GM21737 (cell line): ENCODE results near the gene CASKIN1.

ENCODE experiments used
- ATAC-seq: cut with Tn5 transposase; IDR thresholded peaks from one replicate; pipeline ENCODE4 v1.9.1; 2021; ENCODE audit warnings: mild to moderate bottlenecking, moderate library complexity; ENCODE audit not compliant: unreplicated experiment

CASKIN1 gene

DNA sequence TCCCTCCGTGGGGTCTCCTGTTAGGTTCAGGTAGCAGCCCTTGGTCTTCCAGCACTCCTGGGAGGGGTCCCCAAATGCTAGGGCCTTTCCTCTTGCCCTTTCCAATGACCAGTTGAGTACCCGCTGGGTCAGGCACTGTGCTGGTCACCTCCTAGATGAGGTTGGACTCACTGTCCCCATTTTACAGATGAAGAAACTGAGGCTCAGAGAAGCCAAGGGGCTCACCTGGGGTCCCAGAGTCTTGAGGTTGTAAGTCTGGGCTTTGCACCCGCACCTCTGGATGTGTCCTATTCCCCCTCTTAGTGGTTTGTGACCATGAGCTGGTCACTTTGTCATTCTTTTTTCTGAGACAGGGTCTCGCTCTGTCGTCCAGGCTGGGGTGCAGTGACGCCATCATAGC lies 1.4 kb upstream of the CASKIN1 start:
- ATAC-seq = no peak

DNA sequence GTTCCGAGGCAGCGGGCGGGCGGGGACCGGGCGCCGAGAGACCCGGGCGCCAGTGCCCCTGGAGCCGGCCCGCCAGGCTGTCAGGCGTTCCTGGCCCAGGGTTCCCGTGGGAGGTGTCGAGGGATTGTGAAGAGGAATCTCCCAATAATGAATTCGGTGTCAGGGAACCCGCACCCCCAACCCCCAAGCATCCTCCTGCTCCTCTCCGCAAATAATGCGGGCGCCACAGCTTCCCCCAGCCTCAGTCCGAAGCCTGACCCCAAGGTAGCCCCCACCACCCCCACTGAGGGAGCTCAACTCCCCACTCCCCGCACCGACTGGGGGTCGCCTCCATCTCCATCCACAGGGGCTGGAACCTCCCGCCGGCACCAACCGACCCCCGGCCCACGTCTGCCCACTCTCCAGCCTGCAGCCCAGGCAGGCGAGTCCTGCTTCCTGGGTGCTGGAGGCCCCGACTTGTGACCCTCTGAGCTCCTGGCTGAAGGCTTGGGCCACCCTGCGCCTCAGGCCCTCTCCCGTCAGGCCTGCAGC lies 641 bp upstream of the CASKIN1 start:
- ATAC-seq = no peak

DNA sequence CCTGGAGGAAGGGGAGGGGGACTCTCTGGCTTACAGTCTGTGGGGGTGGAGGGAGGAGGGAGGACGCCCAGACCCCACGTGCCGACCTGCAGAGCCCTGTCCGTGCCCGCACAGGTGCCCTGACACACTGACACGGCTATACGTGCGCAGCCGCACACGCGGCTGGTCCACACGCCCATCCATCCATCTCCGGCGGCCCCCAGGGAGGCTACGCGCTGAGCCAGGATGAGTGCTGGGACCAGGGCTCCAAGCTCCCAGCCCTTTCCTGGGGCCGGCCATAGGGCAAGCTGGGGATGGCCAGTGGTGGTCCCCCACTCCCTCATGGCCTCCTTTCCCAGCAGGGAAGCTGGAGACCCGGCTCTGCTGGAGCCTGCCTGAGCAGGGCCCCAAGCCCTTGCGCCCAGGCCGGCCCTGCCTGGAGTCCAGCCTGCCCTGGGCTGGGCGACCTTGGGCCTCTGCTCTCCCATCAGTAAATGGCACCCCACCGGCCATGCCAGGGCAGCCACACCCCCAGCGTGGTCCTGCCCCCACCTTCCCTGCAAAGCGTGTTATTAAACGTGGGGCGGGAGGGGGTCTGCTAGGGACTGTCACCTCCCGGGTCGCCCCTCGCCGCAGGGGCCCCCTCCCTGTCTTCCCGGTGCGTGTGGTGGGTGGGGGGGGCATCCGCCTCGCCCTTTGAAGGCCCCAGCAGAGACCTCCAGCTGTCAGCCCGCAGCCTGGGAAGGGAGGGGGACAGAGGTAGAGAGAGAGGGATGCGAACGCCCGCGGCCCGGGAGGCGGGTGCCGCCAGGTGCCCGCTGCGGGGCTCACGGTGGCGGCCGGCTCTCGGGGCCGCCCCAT lies 863 bp downstream of the CASKIN1 start:
- ATAC-seq = no peak

DNA sequence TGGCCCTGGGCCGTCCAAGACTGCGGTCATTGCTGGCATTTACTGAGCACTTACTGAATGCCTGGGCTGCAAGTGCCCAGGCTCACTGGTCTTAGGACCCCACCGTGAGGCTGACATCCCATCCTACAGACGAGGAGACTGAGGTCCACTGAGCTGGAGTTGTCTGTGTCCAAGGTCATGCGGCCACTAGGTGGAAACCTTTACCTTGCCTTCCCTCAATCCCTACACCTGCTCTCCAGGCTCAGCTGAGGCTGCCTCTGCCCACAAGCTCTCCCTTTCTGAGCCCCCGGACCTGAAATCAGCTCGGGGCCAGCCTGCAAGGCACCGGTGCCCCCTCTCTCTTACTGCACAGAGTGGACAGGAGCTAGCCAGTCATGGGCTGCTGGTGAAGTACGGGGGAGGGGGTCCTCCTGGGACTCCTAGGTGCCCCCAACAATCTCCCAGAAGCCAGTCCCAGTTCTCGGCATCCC lies 1.5 kb downstream of the CASKIN1 start:
- ATAC-seq = no peak

DNA sequence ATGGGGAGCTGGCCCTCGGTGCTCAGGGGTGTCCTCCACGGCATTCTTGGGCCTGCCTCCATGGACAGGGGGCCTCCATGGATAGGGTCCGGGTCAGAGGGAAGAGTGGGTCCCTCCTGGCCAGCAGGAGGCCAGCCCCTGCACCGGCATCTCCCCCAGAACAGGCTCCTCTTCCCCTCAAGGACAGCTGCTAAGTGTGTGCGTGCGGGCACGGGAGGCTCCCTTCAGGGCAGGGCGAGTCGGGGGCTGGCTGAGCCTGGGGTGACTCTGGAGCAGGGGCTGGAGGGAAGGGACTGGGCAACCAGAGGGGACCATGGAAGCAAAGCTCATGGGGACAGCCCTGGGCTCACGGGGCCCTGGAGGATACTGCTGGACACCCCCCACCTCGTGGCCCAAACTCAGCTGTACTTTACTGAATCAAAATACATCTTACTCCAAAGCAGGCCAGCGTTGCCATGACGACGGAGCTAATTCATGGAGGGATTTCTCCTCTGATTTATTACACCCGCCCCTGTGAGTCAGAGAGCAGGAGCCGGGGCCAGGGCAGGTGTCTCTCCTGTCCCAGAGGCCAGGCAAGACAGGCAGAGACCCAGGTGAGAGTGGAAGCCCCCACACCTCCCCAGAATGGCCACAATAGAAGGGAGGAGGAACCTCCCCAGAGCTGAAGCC lies 2.1 kb downstream of the CASKIN1 start:
- no peak for ATAC-seq

DNA sequence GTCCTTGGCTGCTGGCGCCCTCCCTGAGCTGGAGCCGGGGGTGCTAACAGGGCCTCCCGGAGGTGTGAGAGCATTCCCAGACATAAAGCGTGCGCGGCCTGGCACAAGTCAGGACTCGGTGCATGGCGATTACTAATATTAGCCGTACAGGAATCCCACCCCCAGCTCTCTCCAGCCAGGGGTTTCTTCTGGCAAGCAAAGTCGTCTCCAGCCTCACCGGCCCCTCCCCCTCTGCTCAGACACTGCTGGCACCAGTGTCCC lies 5.0 kb downstream of the CASKIN1 start:
- ATAC-seq = no peak

DNA sequence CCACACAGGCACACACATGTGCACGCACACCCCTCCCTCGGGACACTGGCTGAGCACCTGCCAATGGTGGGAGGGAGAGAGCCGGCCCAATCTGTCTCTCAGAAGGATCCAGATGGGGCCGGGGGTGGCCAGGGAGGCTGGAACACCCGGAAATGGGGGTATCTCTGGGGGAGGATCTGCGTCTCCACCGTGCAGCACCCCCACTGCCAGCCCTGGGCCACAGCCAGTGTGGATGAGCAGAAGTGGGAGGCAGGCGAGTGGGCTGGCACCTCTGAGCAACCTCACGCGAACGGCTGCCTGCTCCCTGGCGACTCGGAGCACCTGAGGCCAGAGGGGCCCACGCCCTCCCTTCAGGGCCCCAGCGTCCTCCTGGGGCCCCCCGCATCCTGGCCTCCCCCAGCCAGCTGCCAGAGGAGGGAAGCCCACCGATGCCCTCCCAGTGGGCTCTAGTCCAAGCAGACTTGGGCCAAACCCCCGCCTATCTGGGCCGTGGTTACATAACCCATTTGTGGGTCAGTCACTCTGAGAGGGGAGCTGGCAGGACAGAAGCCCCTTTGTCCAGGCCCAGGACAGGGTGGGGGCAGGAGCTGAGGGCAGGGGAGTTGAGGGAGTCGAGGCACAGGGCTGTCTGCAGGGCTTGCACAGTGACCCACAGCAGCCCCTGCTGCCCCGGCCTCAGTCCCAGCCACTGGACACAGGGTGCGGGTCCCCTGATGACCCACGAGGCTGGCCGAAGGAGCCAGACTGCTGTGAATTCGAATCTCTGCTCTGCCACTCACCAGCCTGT lies 5.6 kb downstream of the CASKIN1 start:
- ATAC-seq = no peak

DNA sequence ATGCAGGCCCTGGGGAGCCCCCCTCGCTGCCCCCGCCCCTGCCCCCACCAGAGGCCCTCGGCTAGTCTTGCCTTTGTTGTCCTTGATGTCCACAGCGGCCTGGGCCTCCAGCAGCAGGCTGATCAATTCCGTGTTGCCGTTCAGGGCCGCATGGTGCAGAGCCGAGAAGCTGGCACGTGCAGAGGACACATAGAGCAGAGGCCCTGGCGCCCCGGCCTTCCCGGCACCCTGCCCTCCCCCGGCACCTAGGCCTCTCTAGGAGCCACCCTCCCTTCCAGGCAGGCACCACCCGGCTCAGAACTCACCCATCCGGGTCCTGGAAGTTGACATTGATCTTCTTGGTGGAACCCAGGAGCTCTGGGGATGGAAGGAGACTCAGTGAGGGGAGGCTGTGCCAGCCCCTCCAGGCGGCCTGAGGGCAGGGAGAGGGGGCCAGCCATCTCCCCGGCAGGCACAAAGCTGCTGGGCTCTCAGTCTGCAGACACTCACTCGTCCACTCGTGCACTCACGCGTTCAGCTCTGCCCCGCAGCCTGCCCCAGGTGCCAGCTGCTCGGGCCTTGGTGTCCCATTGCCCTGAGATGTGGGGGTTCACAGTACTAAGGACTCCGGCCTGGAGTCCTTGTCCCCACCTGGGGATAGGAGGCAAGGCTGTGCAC lies 6.3 kb downstream of the CASKIN1 start:
- no peak for ATAC-seq

DNA sequence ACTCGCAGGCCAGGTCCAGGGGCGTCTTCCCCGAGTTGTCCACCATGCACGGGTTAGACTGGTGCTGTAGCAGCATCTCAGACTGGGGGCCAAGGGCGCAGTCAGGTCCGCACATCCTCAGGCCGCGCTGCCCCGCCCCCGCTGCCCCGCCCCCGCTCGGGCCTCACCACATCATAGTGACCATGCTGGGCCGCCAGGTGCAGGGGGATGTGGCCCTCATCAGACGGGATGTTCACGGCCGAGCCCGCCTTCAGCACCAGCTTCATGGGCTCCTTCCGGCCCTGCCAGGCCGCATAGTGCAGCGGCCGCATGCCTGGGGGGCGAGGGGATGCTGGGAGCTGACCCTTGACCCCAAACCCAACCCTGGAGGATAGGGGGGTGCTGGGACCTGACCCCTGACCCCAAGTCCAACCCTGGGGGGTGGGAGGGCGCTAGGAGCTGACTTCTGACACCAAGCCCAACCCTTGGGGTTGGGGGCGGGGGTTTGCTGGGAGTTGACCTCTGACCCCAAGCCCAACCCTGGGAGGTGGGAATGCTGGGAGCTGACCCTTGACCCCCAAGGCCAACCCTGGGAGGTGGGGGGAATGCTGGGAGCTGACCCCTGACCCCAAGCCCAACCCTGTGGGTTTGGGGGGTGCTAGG lies 7.0 kb downstream of the CASKIN1 start:
- no peak for ATAC-seq

DNA sequence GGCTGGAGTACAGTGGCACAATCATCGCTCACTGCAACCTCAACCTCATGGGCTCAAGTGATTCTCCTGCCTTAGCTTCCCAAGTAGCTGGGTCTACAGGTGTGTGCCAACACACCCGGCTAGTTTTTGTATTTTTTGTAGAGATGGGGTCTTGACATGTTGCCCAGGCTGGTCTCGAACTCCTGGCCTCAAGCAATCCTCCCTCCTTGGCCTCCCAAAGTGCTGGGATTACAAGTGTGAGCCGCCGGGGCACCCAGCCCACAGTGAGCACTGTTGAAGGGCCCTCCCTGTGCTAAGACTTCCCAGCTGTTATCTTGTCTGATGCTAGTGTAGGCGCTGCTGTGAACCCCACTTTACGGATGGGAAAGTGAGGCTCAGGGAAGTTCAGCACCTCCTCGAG lies 8.0 kb downstream of the CASKIN1 start:
- ATAC-seq = no peak

DNA sequence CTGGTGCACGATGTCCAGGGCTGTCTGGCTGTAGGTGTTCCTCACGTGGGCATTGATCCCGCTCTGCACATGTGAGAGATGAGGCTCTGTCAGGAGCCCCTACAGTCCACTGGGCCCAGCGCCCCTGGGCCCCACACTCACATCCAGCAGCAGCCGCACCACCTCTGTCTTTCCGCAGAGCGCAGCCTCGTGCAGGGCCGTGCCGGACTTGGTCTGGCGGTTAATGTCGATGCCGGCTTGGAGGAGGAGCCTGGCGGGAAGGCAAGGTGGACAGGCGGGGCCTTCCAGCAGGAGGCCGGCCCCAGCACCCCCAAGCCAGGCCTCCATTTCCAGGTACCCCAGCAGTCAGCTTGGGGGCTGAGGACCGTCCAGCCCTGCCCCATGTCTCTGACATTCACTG lies 9.2 kb downstream of the CASKIN1 start:
- ATAC-seq = no peak

DNA sequence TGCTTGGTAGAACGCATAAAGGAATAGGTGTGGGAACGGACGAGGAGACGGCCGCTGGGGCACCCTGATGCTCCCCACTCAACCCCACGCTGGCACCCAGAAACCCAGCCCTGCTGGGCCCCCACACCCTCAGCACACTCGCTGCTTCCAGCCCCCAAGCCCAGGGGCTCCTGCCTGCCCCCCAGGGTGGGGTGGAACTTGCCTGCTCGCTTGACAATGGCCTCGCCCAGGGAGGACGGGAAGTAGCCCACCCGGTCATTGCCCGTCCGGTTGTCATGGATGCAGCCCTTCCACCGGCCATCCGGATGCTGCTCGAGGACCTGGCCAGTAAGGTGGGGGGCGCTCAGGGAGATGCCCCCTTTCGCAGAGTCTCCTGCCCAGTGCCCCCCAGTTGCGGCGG lies 9.9 kb downstream of the CASKIN1 start:
- no peak for ATAC-seq

DNA sequence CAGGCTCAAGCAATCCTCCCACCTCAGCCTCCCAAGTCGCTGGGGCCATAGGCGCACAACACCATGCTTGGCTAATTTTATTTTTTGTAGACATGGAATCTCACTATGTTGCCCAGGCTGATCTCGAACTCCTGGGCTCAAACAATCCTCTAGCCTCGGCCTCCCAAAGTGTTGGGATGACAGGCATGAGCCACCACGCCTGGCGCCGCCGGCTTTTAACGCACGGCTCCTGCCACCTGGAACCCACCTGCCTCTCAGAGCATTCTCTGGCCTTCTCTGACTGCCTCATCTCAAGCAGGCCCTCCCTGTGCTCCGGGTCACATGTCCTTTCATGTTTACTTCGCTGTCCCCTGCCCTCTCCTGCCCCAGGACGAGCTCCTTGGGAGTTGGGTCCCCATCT lies 10.3 kb downstream of the CASKIN1 start:
- no peak for ATAC-seq

DNA sequence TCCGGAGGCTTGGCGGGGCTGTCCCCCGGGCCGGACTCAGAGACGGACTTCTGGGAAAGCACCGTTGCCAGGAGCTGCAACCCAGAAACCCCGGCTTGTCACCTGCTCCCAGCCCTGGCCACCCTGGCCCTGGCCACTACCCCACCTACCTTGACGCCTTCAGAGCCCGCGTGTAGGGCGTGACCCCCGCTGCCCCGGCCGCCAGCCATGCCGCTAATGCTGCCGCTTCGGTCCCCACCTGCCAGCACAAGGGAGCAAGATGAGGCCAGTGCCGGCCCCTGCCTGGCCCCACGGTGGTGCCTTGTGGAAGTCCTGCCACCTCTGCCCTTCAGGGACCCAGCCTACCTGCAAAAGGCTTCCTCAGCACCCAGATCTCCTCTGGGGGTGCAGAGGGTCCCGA lies 11.4 kb downstream of the CASKIN1 start:
- ATAC-seq = no peak

DNA sequence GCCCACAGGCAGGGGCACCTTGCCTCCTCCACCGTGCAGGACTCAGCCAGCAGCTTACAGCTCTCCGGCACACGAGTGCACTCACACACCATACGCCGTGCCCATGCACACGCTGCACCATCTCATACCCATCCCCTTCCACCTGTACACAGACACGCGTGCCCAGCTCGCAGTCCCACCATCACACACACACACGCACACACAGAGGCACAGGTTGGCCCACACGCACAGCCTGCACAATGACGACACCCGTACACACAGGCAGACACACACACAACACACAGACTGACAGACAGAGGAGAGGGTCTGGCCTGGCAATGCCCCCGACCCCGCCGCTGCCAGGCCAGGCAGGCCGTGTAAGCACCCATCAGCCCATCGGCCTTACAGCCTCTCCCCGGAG lies 12.1 kb downstream of the CASKIN1 start:
- ATAC-seq = no peak

DNA sequence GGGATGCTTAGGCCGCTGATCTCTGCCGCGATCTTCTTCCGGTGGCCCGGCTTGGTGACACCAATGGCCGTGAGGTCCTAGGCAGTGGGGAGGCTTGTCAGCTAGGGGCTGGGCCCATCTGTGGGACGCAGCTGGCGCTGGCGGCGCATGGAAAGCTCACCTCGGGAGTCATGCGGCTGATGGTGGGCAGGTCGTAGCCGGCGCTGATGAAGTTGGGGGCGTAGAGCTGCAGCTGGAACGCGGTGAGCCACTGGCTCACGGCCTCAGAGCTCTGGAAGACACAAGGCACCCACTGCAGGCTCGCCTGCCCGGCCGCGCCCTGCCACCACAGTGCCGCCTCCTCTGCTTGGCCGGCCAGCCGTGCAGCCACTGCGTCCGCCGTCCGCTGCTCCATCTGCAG lies 12.7 kb downstream of the CASKIN1 start:
- ATAC-seq = no peak

DNA sequence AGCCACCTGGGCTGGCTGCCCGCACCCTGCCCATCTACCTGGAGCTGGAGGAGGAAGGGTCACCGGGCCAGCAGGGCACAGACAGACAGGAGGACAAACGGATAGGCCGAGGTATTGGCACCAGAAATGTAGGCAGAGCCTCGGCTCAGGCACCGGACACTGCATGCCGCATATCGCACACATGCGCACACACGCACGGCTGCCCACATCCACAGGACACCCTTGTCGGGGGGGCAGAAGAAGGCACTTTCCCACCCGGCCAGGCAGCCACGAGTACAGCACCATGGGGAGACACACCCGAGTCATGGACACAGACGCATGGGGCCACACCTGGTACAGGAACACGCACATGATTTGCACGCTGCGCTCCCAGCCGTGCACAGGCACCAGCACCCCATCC lies 14.5 kb downstream of the CASKIN1 start:
- ATAC-seq = no peak

DNA sequence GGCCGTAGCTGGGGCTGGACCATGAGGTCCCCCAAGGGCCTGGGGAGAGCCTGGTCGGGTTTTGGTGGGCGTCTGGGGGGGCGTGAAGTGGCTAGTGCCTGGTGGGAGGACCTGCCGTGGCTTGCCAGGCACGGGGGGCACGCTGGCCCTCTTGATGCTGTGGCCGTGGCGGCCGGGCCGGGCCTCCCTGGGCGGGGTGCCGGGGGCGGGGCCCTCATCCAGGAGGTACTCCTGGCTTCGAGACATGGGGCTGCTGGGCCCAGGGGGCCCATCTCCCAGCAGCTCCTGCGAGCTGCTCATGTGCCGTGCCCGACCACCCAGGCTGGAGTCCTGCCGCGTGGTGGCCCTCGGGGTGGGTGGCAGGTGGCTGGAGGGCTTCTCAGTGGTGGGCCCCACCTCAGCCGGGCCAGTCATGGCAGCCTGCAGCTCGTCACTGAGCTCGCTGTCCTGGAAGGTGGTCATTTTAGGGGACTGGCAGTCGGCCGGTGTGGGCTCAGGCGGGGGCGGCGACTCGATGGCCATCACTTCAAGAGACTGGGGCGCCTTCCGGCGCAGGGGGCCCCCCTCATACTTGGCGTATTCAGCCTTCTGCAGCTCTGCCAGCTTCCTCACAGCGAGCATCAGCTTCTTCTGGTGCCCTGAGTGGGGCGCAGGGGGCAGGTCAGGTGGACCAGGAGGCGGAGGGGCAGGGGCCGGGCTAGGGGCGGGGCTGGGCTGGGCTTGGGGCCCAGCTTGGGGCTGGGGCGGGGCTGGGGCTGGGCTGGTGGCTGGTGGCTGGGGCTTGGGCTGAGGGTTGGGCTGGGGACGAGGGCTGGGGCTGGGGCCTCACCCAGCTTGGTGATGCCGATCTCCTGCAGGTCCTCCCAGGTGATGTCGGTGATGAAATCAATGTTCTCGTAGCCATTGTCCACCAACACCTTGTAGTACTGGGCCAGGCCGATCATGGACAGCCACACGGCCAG lies 15.2 kb downstream of the CASKIN1 start:
- no peak for ATAC-seq

DNA sequence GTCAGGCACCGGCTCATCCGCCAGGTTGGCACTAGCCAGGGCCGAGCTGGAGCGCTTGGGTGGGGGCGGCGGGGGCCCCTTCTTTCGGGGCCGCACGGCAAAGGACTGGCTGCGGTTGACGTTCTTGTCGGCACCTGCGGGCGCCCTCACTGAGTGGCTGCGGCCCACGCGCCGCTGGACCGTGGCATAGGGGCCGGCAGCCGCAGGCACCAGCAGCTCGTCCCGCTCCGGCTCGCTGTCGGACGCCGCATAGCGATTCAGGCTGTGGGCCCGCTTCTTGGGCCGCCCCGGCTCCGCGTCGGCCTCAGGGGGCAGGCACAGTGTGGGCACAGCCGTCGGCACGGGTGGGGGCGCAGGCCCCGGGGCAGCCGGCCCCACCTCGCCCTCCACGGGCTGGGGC lies 15.9 kb downstream of the CASKIN1 start:
- ATAC-seq = no peak

DNA sequence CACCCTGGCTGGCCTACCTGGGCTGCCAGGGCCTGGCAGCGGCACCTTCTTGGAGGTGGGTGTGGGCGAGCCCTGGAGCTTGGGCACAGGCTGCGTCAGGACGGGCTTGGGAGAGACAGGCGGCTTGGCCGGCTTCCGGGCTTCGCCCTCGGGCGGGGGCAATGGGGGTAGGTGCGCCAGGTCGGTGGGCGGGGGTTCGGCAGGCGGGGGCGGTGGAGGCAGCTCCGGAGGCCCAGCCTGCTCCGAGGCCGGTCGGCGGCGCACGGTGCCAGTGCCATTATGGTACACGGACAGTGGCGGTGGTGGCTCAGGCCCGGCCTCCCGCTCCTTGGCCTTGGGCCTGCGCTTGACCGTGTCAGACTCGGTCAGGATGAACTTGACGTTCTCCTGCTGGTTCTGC lies 16.8 kb downstream of the CASKIN1 start:
- ATAC-seq = no peak
